22Rv1 (cell line): ENCODE results near the gene PPBP.
A peak's percentile ranks its signal among the peaks of the same experiment; 100 is the strongest.

Experiments used
- CTCF ChIP-seq: fragments of 450-650 bp; IDR thresholded peaks from 2 replicates; pipeline ENCODE4 v1.5.1; 2017; ENCODE audit warnings: mild to moderate bottlenecking
- ZFX ChIP-seq: fragments of 450-650 bp; IDR thresholded peaks from 2 replicates; pipeline ENCODE4 v1.6.1; 2017; ENCODE audit warnings: antibody characterized with exemption, borderline replicate concordance

- TF ChIP-seq CTCF (peak; percentile 56), ZFX (no peak)
These were observed 23.0 kb downstream of the PPBP start for GRCh38 chr4:73964862-73965611.
